Measurements from ENCODE around the gene HOXD9.

HOXD9 gene

GRCh38 chr2:176089843-176090395 is 32.6 kb upstream of the HOXD9 start:
- peaks cover 14 to 17% of the 10 kb centered on the region in 2 donors for H3K4me1 Mint-ChIP-seq (ENCODE audit: low read depth in 2 of 2)
- peaks cover 47% of the 10 kb centered on the region for H3K36me3 Mint-ChIP-seq (ENCODE audit: insufficient read depth)
- H3K27ac Mint-ChIP-seq: no peak overlapping the region
- no peaks in the 10 kb centered on the region for H3K9me3 Mint-ChIP-seq
- H3K27me3 Mint-ChIP-seq: peaks cover 84 to 96% of the 10 kb centered on the region in 2 donors
- H3K4me3 Mint-ChIP-seq: no peak overlapping the region
- ATAC-seq (replicated peaks): no peak
- no peak for DNase-seq

GRCh38 chr2:176090862-176091261 is 31.7 kb upstream of the HOXD9 start:
- H3K27ac Mint-ChIP-seq: no peak overlapping the region
- H3K4me1 Mint-ChIP-seq (ENCODE audit: low read depth in 2 of 2): peaks cover 14 to 17% of the 10 kb centered on the region in 2 donors
- no peak overlapping the region for H3K4me3 Mint-ChIP-seq
- H3K27me3 Mint-ChIP-seq: peaks cover 86 to 96% of the 10 kb centered on the region in 2 donors
- ATAC-seq (replicated peaks) (no peak), DNase-seq (no peak)
- no peaks in the 10 kb centered on the region for H3K9me3 Mint-ChIP-seq
- H3K36me3 Mint-ChIP-seq (ENCODE audit: insufficient read depth): peaks cover 40% of the 10 kb centered on the region

- ATAC-seq (replicated peaks) (no peak), DNase-seq (no peak)
- Mint-ChIP-seq H3K36me3 (ENCODE audit: insufficient read depth) (peaks cover 34% of the 10 kb centered on the region), H3K9me3 (no peaks in the 10 kb centered on the region), H3K27ac (peak overlapping the region; percentile 38 to 73), H3K27me3 (peaks cover 87 to 96% of the 10 kb centered on the region in 2 donors), H3K4me3 (peak overlapping the region; percentile 54 to 64), H3K4me1 (ENCODE audit: low read depth in 2 of 2) (peaks cover 16% of the 10 kb centered on the region in 2 donors)
Observed at GRCh38 chr2:176091329-176092258, 30.9 kb upstream of the HOXD9 start.

- Mint-ChIP-seq H3K4me1 (ENCODE audit: low read depth in 2 of 2) (peaks cover 24% of the 10 kb centered on the region in 2 donors), H3K27me3 (peaks cover 87 to 96% of the 10 kb centered on the region in 2 donors), H3K9me3 (no peaks in the 10 kb centered on the region), H3K36me3 (ENCODE audit: insufficient read depth) (peaks cover 31% of the 10 kb centered on the region), H3K27ac (peak within 1 kb of the TSS; percentile 38 to 73), H3K4me3 (peak within 1 kb of the TSS; percentile 54 to 64)
- no peak for DNase-seq
- ATAC-seq (replicated peaks): no peak
Observed at GRCh38 chr2:176092270-176093144, 30.0 kb upstream of the HOXD9 start, which contains the start of gene HOXD13. Gene HOXD13, plus strand, starts transcription at chr2:176092721. Its CDS starts 170 bp downstream, at chr2:176092891.

GRCh38 chr2:176093145-176093897 is 29.2 kb upstream of the HOXD9 start:
- peaks cover 87 to 96% of the 10 kb centered on the region in 2 donors for H3K27me3 Mint-ChIP-seq
- H3K4me3 Mint-ChIP-seq: peak overlapping the region; percentile 43 to 51
- no peaks in the 10 kb centered on the region for H3K9me3 Mint-ChIP-seq
- peaks cover 25 to 27% of the 10 kb centered on the region in 2 donors for H3K4me1 Mint-ChIP-seq (ENCODE audit: low read depth in 2 of 2)
- peaks cover 29% of the 10 kb centered on the region for H3K36me3 Mint-ChIP-seq (ENCODE audit: insufficient read depth)
- no peak overlapping the region for H3K27ac Mint-ChIP-seq
- no peak for DNase-seq
- ATAC-seq (replicated peaks): no peak

GRCh38 chr2:176093898-176094249 is 28.6 kb upstream of the HOXD9 start:
- no peak for ATAC-seq (replicated peaks)
- H3K36me3 Mint-ChIP-seq (ENCODE audit: insufficient read depth): peaks cover 25% of the 10 kb centered on the region
- peak overlapping the region in 1 of 2 donors; percentile 6 for H3K4me3 Mint-ChIP-seq
- no peak overlapping the region for H3K27ac Mint-ChIP-seq
- peaks cover 88 to 96% of the 10 kb centered on the region in 2 donors for H3K27me3 Mint-ChIP-seq
- peaks cover 23 to 26% of the 10 kb centered on the region in 2 donors for H3K4me1 Mint-ChIP-seq (ENCODE audit: low read depth in 2 of 2)
- H3K9me3 Mint-ChIP-seq: no peaks in the 10 kb centered on the region
- no peak for DNase-seq

GRCh38 chr2:176094349-176094748 is 28.2 kb upstream of the HOXD9 start:
- DNase-seq: no peak
- Mint-ChIP-seq H3K4me1 (ENCODE audit: low read depth in 2 of 2) (peaks cover 23 to 26% of the 10 kb centered on the region in 2 donors), H3K27ac (no peak overlapping the region), H3K9me3 (no peaks in the 10 kb centered on the region), H3K27me3 (peaks cover 88 to 96% of the 10 kb centered on the region in 2 donors), H3K36me3 (ENCODE audit: insufficient read depth) (peaks cover 29% of the 10 kb centered on the region), H3K4me3 (no peak overlapping the region)
- no peak for ATAC-seq (replicated peaks)

GRCh38 chr2:176095421-176095820 is 27.1 kb upstream of the HOXD9 start:
- peaks cover 34% of the 10 kb centered on the region for H3K36me3 Mint-ChIP-seq (ENCODE audit: insufficient read depth)
- H3K27me3 Mint-ChIP-seq: peaks cover 88 to 96% of the 10 kb centered on the region in 2 donors
- no peak overlapping the region for H3K4me3 Mint-ChIP-seq
- no peaks in the 10 kb centered on the region for H3K9me3 Mint-ChIP-seq
- no peak overlapping the region for H3K27ac Mint-ChIP-seq
- DNase-seq: no peak
- ATAC-seq (replicated peaks): no peak
- H3K4me1 Mint-ChIP-seq (ENCODE audit: low read depth in 2 of 2): peaks cover 23 to 26% of the 10 kb centered on the region in 2 donors

- DNase-seq (no peak), ATAC-seq (replicated peaks) (peak; percentile 17)
- Mint-ChIP-seq H3K4me3 (peak overlapping the region; percentile 74 to 79), H3K27ac (no peak overlapping the region), H3K27me3 (peaks cover 86 to 96% of the 10 kb centered on the region in 2 donors), H3K9me3 (no peaks in the 10 kb centered on the region), H3K36me3 (ENCODE audit: insufficient read depth) (peaks cover 38% of the 10 kb centered on the region), H3K4me1 (ENCODE audit: low read depth in 2 of 2) (peaks cover 23 to 26% of the 10 kb centered on the region in 2 donors)
Observed at GRCh38 chr2:176096243-176096985, 26.1 kb upstream of the HOXD9 start.

- ATAC-seq (replicated peaks): peak; percentile 85
- peaks cover 19 to 21% of the 10 kb centered on the region in 2 donors for H3K4me1 Mint-ChIP-seq (ENCODE audit: low read depth in 2 of 2)
- no peaks in the 10 kb centered on the region for H3K9me3 Mint-ChIP-seq
- H3K36me3 Mint-ChIP-seq (ENCODE audit: insufficient read depth): peaks cover 30% of the 10 kb centered on the region
- H3K27ac Mint-ChIP-seq: peak overlapping the region; percentile 4 to 32
- peaks cover 86 to 96% of the 10 kb centered on the region in 2 donors for H3K27me3 Mint-ChIP-seq
- DNase-seq: peak; percentile 49 to 54 (median 51)
- peak overlapping the region; percentile 74 to 79 for H3K4me3 Mint-ChIP-seq
Observed at GRCh38 chr2:176096986-176097819, 25.3 kb upstream of the HOXD9 start.

- Mint-ChIP-seq H3K36me3 (ENCODE audit: insufficient read depth) (peaks cover 30% of the 10 kb centered on the region), H3K27me3 (peaks cover 92 to 99% of the 10 kb centered on the region in 2 donors), H3K4me1 (ENCODE audit: low read depth in 2 of 2) (peaks cover 19 to 21% of the 10 kb centered on the region in 2 donors), H3K27ac (peak overlapping the region; percentile 4 to 32), H3K4me3 (peak overlapping the region; percentile 74 to 79), H3K9me3 (no peaks in the 10 kb centered on the region)
- ATAC-seq (replicated peaks) (no peak), DNase-seq (no peak)
Observed at GRCh38 chr2:176097820-176098365, 24.6 kb upstream of the HOXD9 start.

Measured in effector memory CD8-positive, alpha-beta T cell (primary cell).